Uterus (tissue), 4 donors: ENCODE measurements around the gene ADD1. TPM values are rescaled to one million over a fixed set of nuclear protein-coding genes. Genes with fewer than 3 reads are reported as not detected.

Experiments used
- DNase-seq, 2 donors: peaks; one replicate each; pipeline ENCODE4 v3.0.0-alpha.2; 2019 to 2020
- H3K27ac ChIP-seq, 2 donors: fragments of 200-600 bp; sonication (generic); 1 replicate in 1 of 2; 2 replicates in 1 of 2; pipeline ENCODE4 v1.5.1; 2016 to 2018
- H3K27me3 ChIP-seq, 2 donors: fragments of 200-600 bp; sonication (generic); one replicate each; pipeline ENCODE4 v1.5.1; 2018 to 2019; ENCODE audit warnings: control low read depth in 1 of 2
- H3K36me3 ChIP-seq, 2 donors: fragments of 200-600 bp; sonication (generic); one replicate each; pipeline ENCODE4 v1.5.1; 2019; ENCODE audit warnings: control low read depth in 1 of 2
- H3K4me1 ChIP-seq, 2 donors: fragments of 200-600 bp; sonication (generic); one replicate each; pipeline ENCODE4 v1.5.1; 2018 to 2019; ENCODE audit warnings: control low read depth in 1 of 2
- H3K4me3 ChIP-seq, 2 donors: fragments of 200-600 bp; sonication (generic); 1 replicate in 1 of 2; 2 replicates in 1 of 2; pipeline ENCODE4 v1.5.1; 2018 to 2019; ENCODE audit warnings: mild to moderate bottlenecking in 1 of 2
- H3K9me3 ChIP-seq, 2 donors: fragments of 200-600 bp; sonication (generic); one replicate each; pipeline ENCODE4 v1.5.1; 2019; ENCODE audit warnings: control low read depth in 1 of 2
- POLR2A ChIP-seq, 2 donors: fragments of 450-650 bp; IDR thresholded peaks; one replicate each; pipeline ENCODE4 v1.6.1; 2016; ENCODE audit warnings: antibody characterized with exemption in 2 of 2, mild to moderate bottlenecking in 1 of 2, moderate library complexity in 1 of 2
- intact Hi-C: fragments of 100-400 bp; cut with DNase I; formaldehyde crosslinking; loops from one replicate; pipeline ENCODE4 v1.15.1; 2023; ENCODE audit warnings: low total_unique reads
- total RNA-seq, 4 donors: library from RNA; depleted of rRNA in 3 of 4; stranded (reverse); fragments of >200 nt in 3 of 4; gene quantifications; one replicate each; pipeline versions ENCODE4 v1.1.0 to v1.2.4, GENCODE V29; 2014 to 2023
- TF ChIP-seq, protein P1 (sequence below), 4 experiments: fragments of 200-600 bp in 2 of 4; fragments of 450-650 bp in 2 of 4; sonication (generic) in 2 of 4; IDR thresholded peaks; one replicate each; pipeline ENCODE4 v1.5.1; 2016 to 2019; ENCODE audit warnings: antibody characterized with exemption in 4 of 4, mild to moderate bottlenecking in 2 of 4, moderate library complexity in 1 of 4
- donor health status: DM: yes; HTN: yes; CAD: no.

The ADD1 gene
- total RNA-seq, 4 donors from 2014 or later: 161 to 403 (median 225) TPM

DNA sequence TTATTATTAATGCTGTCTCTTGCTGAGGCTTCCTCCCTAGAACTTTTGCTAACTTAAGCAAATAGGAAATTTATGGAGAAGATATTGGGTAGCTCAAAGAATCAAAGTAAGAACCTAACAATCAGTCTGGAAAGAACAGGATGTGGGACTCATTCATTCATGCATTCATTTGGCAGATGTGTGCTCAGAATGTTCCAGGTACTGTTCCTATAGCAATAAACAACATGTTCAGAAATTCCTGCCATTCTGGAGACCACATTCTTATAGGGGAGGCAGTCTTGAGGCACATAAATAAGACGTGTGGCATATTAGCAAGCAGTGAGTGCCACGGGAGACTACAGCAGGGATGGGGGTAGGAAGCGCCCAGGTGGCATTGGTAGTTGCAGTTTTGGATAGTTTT lies 124.7 kb downstream of the ADD1 start:
- TF ChIP-seq, protein P1, sequence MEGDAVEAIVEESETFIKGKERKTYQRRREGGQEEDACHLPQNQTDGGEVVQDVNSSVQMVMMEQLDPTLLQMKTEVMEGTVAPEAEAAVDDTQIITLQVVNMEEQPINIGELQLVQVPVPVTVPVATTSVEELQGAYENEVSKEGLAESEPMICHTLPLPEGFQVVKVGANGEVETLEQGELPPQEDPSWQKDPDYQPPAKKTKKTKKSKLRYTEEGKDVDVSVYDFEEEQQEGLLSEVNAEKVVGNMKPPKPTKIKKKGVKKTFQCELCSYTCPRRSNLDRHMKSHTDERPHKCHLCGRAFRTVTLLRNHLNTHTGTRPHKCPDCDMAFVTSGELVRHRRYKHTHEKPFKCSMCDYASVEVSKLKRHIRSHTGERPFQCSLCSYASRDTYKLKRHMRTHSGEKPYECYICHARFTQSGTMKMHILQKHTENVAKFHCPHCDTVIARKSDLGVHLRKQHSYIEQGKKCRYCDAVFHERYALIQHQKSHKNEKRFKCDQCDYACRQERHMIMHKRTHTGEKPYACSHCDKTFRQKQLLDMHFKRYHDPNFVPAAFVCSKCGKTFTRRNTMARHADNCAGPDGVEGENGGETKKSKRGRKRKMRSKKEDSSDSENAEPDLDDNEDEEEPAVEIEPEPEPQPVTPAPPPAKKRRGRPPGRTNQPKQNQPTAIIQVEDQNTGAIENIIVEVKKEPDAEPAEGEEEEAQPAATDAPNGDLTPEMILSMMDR (IDR thresholded peaks at IDR 0.05): no peak
- TF ChIP-seq POLR2A (IDR thresholded peaks at IDR 0.05): no peak
- DNase-seq: no peak
- Histone ChIP-seq H3K4me1 (no peaks in the 10 kb centered on the region), H3K4me3 (no peak overlapping the region), H3K9me3 (no peaks in the 10 kb centered on the region), H3K36me3 (no peaks in the 10 kb centered on the region), H3K27me3 (no peaks in the 10 kb centered on the region), H3K27ac (no peak overlapping the region)
- intact Hi-C loops: no loop called here

DNA sequence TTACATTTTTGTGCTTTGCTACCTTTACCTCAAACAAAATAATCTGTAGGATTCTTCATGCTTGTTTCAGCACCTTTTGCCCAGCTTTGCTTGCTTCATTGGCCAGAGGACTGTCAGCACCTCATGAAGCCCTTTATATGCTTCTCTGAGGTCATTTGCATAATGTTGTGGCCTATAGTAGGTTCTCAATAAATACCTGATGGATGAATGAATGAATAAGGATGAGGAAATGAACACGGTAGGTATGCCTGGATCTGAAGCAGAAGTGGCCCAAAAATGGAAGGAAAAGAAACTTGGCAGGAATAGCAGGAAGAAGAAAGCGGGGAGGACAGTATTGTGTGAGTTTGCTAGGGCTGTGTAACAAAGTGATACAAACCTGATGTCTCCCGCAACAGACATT lies 127.6 kb downstream of the ADD1 start:
- H3K27me3 ChIP-seq: no peaks in the 10 kb centered on the region
- no peak overlapping the region for H3K4me3 ChIP-seq
- H3K4me1 ChIP-seq: no peaks in the 10 kb centered on the region
- TF ChIP-seq, protein P1 (IDR thresholded peaks at IDR 0.05): no peak
- TF ChIP-seq POLR2A (IDR thresholded peaks at IDR 0.05): no peak
- DNase-seq: no peak
- intact Hi-C loops: no loop called here
- no peaks in the 10 kb centered on the region for H3K9me3 ChIP-seq
- no peak overlapping the region for H3K27ac ChIP-seq
- H3K36me3 ChIP-seq: no peaks in the 10 kb centered on the region

DNA sequence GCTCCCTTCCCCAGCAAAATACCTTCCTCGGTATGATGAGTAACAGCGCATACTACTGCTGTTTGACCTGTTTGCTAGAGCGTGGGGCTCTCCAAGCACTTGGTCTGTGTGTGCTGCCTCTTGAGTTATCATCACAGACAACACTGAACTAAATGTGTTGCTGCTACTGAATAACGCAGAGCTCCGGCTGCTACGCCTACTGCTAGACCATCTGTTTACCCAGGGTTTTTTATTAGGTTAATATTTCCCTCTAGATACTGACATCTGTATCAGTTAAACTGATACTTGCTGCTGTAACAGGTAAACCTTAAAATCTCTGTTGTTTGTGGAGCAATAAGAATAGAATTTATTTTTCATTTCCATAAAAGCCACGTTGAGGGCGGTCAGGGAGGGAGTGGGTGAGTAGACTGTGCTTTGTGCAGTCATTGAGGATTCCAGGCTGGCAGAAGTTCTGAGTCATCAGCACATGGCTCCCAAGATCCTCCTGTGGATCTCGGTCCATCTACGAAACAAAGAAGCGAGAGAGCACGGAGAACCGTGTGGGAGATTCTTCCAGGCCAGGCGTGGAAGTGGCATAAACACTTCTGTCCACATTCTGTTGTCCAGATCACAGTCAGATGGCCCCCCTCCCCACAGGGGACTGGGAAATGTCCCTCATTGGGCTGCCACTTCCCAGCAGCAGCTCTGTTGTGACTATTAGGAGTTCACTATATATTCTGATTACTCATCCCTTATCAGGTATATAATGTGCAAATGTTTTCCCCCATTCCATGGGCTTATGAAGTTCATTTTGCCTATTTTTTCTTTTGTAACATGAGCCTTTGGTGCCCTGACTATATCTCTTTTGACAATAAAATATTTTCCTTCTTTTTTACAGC lies 133.8 kb downstream of the ADD1 start:
- intact Hi-C loops: no loop called here
- DNase-seq: no peak
- H3K9me3 ChIP-seq: no peaks in the 10 kb centered on the region
- H3K4me3 ChIP-seq: no peak overlapping the region
- TF ChIP-seq, protein P1 (IDR thresholded peaks at IDR 0.05): no peak
- TF ChIP-seq POLR2A (IDR thresholded peaks at IDR 0.05): no peak
- no peaks in the 10 kb centered on the region for H3K27me3 ChIP-seq
- no peak overlapping the region for H3K27ac ChIP-seq
- H3K36me3 ChIP-seq: no peaks in the 10 kb centered on the region
- no peaks in the 10 kb centered on the region for H3K4me1 ChIP-seq

Other genes with a start within 250 kb of the ADD1 start
- gene TNIP2, start 87.5 kb upstream of the ADD1 start, total RNA-seq: 10 to 100 TPM; 27.6 to 50.0 (median 36.1) TPM
- gene SH3BP2, start 50.8 kb upstream of the ADD1 start, total RNA-seq: 10 to 100 TPM in 3 of 4 donors, 1 to 10 TPM in 1; 6.4 to 50.0 (median 29.3) TPM
- gene NOP14, start 119.6 kb downstream of the ADD1 start, total RNA-seq: 10 to 100 TPM in 3 of 4 donors, 1 to 10 TPM in 1; 2.0 to 22.5 (median 13.0) TPM
- gene GRK4, start 119.7 kb downstream of the ADD1 start, total RNA-seq: 1 to 10 TPM in 3 of 4 donors, not detected in 1; 1.0 to 9.4 (median 6.0) TPM
- gene HTT-AS, start 230.7 kb downstream of the ADD1 start, total RNA-seq: not detected
- gene HTT, start 230.8 kb downstream of the ADD1 start, total RNA-seq: 10 to 100 TPM; 10.9 to 81.4 (median 49.8) TPM